H1 (cell line): Measurements from ENCODE around the gene ADAM22. TPM values are rescaled to one million over a fixed set of nuclear protein-coding genes. Genes with fewer than 3 reads are reported as not detected.

Experiments
- CHD1 ChIP-seq: IDR thresholded peaks from 2 replicates; pipeline ENCODE4 v1.6.1; 2012; ENCODE audit warnings: low read depth, low read length, improper control_type of control experiment
- FOSL1 ChIP-seq: IDR thresholded peaks from 2 replicates; pipeline ENCODE4 v1.6.1; 2011; ENCODE audit warnings: mild to moderate bottlenecking, low read depth, low read length, moderate library complexity; ENCODE audit not compliant: insufficient read depth
- HDAC6 ChIP-seq: IDR thresholded peaks from one replicate; pipeline ENCODE4 v1.7.1; 2012; ENCODE audit warnings: low read depth, mild to moderate bottlenecking, inconsistent platforms, low read length, moderate library complexity
- MAFK ChIP-seq: IDR thresholded peaks from 2 replicates; pipeline ENCODE4 v1.6.1; 2012; ENCODE audit warnings: low read depth, mild to moderate bottlenecking, improper control_type of control experiment, low read length
- POLR2AphosphoS5 ChIP-seq: IDR thresholded peaks from 2 replicates; pipeline ENCODE4 v1.6.1; 2011; ENCODE audit warnings: low read depth, low read length
- RBBP5 ChIP-seq: IDR thresholded peaks from 2 replicates; pipeline ENCODE4 v1.7.1; 2012; ENCODE audit warnings: low read depth, mild to moderate bottlenecking, inconsistent platforms, low read length, moderate library complexity, borderline replicate concordance
- RFX5 ChIP-seq: IDR thresholded peaks from 2 replicates; pipeline ENCODE4 v1.6.1; 2011; ENCODE audit warnings: low read depth, low read length, improper control_type of control experiment, borderline replicate concordance
- SP4 ChIP-seq: IDR thresholded peaks from 2 replicates; pipeline ENCODE4 v1.6.1; 2012; ENCODE audit warnings: low read length, inconsistent platforms
- TAF7 ChIP-seq: optimal IDR thresholded peaks from 2 replicates; pipeline ENCODE3; 2011; ENCODE audit warnings: low read depth, mild to moderate bottlenecking, inconsistent platforms, low read length, moderate library complexity, borderline replicate concordance
- polyA plus RNA-seq, 7 experiments: library from polyadenylated mRNA; depleted of rRNA in 3 of 7; stranded (reverse) in 5 of 7; unstranded in 2 of 7; fragments of >200 nt in 5 of 7; fragments of 200-250 nt in 2 of 7; gene quantifications; 1 replicate in 5 of 7; 2 replicates in 1 of 7; 4 replicates in 1 of 7; pipeline versions ENCODE4 v1.2.1 to v1.2.3, GENCODE V29; 2011 to 2013; ENCODE audit warnings: missing spikeins in 2 of 7, mixed read lengths in 2 of 7
- total RNA-seq: library from RNA; stranded (reverse); fragmentation: NEBNext Ultra II Directional; extraction: Animal tissue kit (Norgen Biotek cat#: 25700); gene quantifications from 2 replicates; pipeline ENCODE4 v1.2.1, GENCODE V29; 2021
- TF ChIP-seq, protein P1 (sequence below): fragments of 300-600 bp; sonication (generic); IDR thresholded peaks from 2 replicates; pipeline ENCODE4 v1.7.1; 2012; ENCODE audit warnings: low read length, moderate library complexity, mild to moderate bottlenecking, inconsistent platforms; ENCODE audit not compliant: insufficient replicate concordance

The ADAM22 gene
- total and polyA plus RNA-seq, 2 of the 8 experiments (the other 6 are each of a cell fraction or from before 2014, with no cell fraction given) = 4.6 to 21.4 TPM

DNA sequence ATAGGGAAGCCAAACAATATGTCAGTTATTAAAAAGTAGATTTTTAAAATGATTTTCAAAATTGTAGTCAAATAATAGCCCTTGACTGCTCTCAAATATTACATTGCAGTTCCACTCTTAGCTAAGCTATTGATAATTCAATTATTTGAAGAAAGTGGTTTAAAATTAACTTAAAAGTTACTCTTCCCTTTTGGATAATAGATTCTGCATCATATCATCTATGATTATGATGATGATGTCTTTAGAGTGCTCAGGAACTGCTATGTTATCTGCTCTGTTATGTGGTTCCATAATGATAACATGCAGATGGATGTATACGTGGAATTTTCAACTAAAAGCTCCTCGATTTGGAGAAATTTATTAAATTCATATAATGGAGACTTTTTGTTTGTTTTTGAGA lies 110.0 kb downstream of the ADAM22 start (continued):
- TF ChIP-seq, protein P1, sequence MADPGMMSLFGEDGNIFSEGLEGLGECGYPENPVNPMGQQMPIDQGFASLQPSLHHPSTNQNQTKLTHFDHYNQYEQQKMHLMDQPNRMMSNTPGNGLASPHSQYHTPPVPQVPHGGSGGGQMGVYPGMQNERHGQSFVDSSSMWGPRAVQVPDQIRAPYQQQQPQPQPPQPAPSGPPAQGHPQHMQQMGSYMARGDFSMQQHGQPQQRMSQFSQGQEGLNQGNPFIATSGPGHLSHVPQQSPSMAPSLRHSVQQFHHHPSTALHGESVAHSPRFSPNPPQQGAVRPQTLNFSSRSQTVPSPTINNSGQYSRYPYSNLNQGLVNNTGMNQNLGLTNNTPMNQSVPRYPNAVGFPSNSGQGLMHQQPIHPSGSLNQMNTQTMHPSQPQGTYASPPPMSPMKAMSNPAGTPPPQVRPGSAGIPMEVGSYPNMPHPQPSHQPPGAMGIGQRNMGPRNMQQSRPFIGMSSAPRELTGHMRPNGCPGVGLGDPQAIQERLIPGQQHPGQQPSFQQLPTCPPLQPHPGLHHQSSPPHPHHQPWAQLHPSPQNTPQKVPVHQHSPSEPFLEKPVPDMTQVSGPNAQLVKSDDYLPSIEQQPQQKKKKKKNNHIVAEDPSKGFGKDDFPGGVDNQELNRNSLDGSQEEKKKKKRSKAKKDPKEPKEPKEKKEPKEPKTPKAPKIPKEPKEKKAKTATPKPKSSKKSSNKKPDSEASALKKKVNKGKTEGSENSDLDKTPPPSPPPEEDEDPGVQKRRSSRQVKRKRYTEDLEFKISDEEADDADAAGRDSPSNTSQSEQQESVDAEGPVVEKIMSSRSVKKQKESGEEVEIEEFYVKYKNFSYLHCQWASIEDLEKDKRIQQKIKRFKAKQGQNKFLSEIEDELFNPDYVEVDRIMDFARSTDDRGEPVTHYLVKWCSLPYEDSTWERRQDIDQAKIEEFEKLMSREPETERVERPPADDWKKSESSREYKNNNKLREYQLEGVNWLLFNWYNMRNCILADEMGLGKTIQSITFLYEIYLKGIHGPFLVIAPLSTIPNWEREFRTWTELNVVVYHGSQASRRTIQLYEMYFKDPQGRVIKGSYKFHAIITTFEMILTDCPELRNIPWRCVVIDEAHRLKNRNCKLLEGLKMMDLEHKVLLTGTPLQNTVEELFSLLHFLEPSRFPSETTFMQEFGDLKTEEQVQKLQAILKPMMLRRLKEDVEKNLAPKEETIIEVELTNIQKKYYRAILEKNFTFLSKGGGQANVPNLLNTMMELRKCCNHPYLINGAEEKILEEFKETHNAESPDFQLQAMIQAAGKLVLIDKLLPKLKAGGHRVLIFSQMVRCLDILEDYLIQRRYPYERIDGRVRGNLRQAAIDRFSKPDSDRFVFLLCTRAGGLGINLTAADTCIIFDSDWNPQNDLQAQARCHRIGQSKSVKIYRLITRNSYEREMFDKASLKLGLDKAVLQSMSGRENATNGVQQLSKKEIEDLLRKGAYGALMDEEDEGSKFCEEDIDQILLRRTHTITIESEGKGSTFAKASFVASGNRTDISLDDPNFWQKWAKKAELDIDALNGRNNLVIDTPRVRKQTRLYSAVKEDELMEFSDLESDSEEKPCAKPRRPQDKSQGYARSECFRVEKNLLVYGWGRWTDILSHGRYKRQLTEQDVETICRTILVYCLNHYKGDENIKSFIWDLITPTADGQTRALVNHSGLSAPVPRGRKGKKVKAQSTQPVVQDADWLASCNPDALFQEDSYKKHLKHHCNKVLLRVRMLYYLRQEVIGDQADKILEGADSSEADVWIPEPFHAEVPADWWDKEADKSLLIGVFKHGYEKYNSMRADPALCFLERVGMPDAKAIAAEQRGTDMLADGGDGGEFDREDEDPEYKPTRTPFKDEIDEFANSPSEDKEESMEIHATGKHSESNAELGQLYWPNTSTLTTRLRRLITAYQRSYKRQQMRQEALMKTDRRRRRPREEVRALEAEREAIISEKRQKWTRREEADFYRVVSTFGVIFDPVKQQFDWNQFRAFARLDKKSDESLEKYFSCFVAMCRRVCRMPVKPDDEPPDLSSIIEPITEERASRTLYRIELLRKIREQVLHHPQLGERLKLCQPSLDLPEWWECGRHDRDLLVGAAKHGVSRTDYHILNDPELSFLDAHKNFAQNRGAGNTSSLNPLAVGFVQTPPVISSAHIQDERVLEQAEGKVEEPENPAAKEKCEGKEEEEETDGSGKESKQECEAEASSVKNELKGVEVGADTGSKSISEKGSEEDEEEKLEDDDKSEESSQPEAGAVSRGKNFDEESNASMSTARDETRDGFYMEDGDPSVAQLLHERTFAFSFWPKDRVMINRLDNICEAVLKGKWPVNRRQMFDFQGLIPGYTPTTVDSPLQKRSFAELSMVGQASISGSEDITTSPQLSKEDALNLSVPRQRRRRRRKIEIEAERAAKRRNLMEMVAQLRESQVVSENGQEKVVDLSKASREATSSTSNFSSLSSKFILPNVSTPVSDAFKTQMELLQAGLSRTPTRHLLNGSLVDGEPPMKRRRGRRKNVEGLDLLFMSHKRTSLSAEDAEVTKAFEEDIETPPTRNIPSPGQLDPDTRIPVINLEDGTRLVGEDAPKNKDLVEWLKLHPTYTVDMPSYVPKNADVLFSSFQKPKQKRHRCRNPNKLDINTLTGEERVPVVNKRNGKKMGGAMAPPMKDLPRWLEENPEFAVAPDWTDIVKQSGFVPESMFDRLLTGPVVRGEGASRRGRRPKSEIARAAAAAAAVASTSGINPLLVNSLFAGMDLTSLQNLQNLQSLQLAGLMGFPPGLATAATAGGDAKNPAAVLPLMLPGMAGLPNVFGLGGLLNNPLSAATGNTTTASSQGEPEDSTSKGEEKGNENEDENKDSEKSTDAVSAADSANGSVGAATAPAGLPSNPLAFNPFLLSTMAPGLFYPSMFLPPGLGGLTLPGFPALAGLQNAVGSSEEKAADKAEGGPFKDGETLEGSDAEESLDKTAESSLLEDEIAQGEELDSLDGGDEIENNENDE = no peak
- TF ChIP-seq CHD1 (no peak), FOSL1 (no peak), HDAC6 (no peak), SP4 (no peak), RBBP5 (no peak), TAF7 (no peak), RFX5 (no peak), POLR2AphosphoS5 (no peak), MAFK (no peak)
